Choroid plexus epithelial cell (primary cell): ENCODE results near the gene CD300C.

ENCODE experiments used
- DNase-seq: peaks from one replicate; pipeline ENCODE4 v3.0.0-alpha.2; 2010; ENCODE audit warnings: low read depth
- H3K4me3 ChIP-seq: 2 replicates; pipeline ENCODE4 v1.5.1; 2011; ENCODE audit warnings: low read depth, mild to moderate bottlenecking, control low read depth, low read length, moderate library complexity
- CTCF ChIP-seq: conservative IDR thresholded peaks from 2 replicates; pipeline ENCODE4 v1.5.1; 2011; ENCODE audit warnings: low read depth, mild to moderate bottlenecking, control low read depth, inconsistent platforms, low read length, moderate library complexity

CD300C gene

GRCh38 chr17:74545843-74546230 lies at the start of gene CD300C:
TSS of gene CD300C (minus strand) at chr17:74546115. CDS start at chr17:74545782, 333 bp downstream.
- TF ChIP-seq CTCF = no peak
- no peak for DNase-seq
- H3K4me3 ChIP-seq = no peak within 1 kb of the TSS

- no peak for TF ChIP-seq CTCF
- DNase-seq = no peak
- no peak overlapping the region for H3K4me3 ChIP-seq
These were observed 49.3 kb upstream of the CD300C start for GRCh38 chr17:74595037-74595750.

- H3K4me3 ChIP-seq = no peak within 1 kb of the TSS
- TF ChIP-seq CTCF = no peak
- DNase-seq = no peak
These were observed 46.4 kb upstream of the CD300C start, which contains the start of gene CD300LD for GRCh38 chr17:74592087-74592990. TSS of gene CD300LD (minus strand) at chr17:74592283. CDS start at chr17:74592202, 81 bp downstream.

- TF ChIP-seq CTCF = no peak
- no peak overlapping the region for H3K4me3 ChIP-seq
- DNase-seq = no peak
These were observed 45.6 kb upstream of the CD300C start for GRCh38 chr17:74591503-74591902.

- DNase-seq = no peak
- no peak for TF ChIP-seq CTCF
- H3K4me3 ChIP-seq = no peak overlapping the region
These were observed 39.8 kb upstream of the CD300C start for GRCh38 chr17:74585711-74586110.

GRCh38 chr17:74584292-74585060 lies 38.6 kb upstream of the CD300C start:
- no peak overlapping the region for H3K4me3 ChIP-seq
- no peak for DNase-seq
- no peak for TF ChIP-seq CTCF
